H9 (cell line): ENCODE data around the gene ADGRD1. TPM values are rescaled to one million over a fixed set of nuclear protein-coding genes. Genes with fewer than 3 reads are reported as not detected.

Experiments used
- DNase-seq: peaks from one replicate; pipeline ENCODE4 v3.0.0-alpha.2; 2017
- H2AFZ ChIP-seq: one replicate; pipeline ENCODE4 v1.6.1; 2013; ENCODE audit warnings: mild to moderate bottlenecking, low read length, control low read depth, moderate library complexity
- H2AK5ac ChIP-seq: 2 replicates; pipeline ENCODE4 v1.6.1; 2013; ENCODE audit warnings: low read length, control low read depth, mixed read lengths; ENCODE audit not compliant: insufficient read length
- H2BK120ac ChIP-seq: one replicate; pipeline ENCODE4 v1.6.1; 2013; ENCODE audit warnings: low read depth, mild to moderate bottlenecking, low read length, control low read depth, inconsistent platforms; ENCODE audit not compliant: poor library complexity, severe bottlenecking
- H2BK12ac ChIP-seq: 2 replicates; pipeline ENCODE4 v1.6.1; 2013; ENCODE audit warnings: low read length, control low read depth, mixed read lengths, low read depth; ENCODE audit not compliant: insufficient read length
- H2BK15ac ChIP-seq: 2 replicates; pipeline ENCODE4 v1.6.1; 2013; ENCODE audit warnings: low read depth, low read length, control low read depth
- H2BK20ac ChIP-seq: one replicate; pipeline ENCODE4 v1.6.1; 2013; ENCODE audit warnings: low read depth, mild to moderate bottlenecking, low read length, control low read depth, inconsistent platforms; ENCODE audit not compliant: poor library complexity, severe bottlenecking
- H2BK5ac ChIP-seq: 2 replicates; pipeline ENCODE4 v1.6.1; 2013; ENCODE audit warnings: low read length, control low read depth, mixed read lengths; ENCODE audit not compliant: insufficient read length
- H3K14ac ChIP-seq: 2 replicates; pipeline ENCODE4 v1.6.1; 2013; ENCODE audit warnings: low read length, control low read depth; ENCODE audit not compliant: insufficient read depth
- H3K18ac ChIP-seq: 2 replicates; pipeline ENCODE4 v1.6.1; 2013; ENCODE audit warnings: low read depth, mild to moderate bottlenecking, mixed read lengths, low read length, control low read depth; ENCODE audit not compliant: insufficient read length
- H3K23ac ChIP-seq: 2 replicates; pipeline ENCODE4 v1.6.1; 2013; ENCODE audit warnings: low read length, control low read depth, mixed read lengths, low read depth; ENCODE audit not compliant: insufficient read length
- H3K23me2 ChIP-seq: 2 replicates; pipeline ENCODE4 v1.6.1; 2013; ENCODE audit warnings: low read depth, mild to moderate bottlenecking, mixed read lengths, low read length, control low read depth; ENCODE audit not compliant: insufficient read length, poor library complexity, severe bottlenecking
- H3K27ac ChIP-seq: 2 replicates; pipeline ENCODE4 v1.5.1; 2013; ENCODE audit warnings: low read length, control low read depth, mixed read lengths, low read depth; ENCODE audit not compliant: insufficient read length
- H3K27me3 ChIP-seq: 2 replicates; pipeline ENCODE4 v1.6.1; 2013; ENCODE audit warnings: low read length, control low read depth, inconsistent platforms; ENCODE audit not compliant: insufficient read depth
- H3K4ac ChIP-seq: 2 replicates; pipeline ENCODE4 v1.6.1; 2013; ENCODE audit warnings: low read depth, mild to moderate bottlenecking, control low read depth, inconsistent platforms, low read length, moderate library complexity
- H3K4me1 ChIP-seq: 2 replicates; pipeline ENCODE4 v1.6.1; 2013; ENCODE audit warnings: low read length, control low read depth, inconsistent platforms; ENCODE audit not compliant: insufficient read depth
- H3K4me2 ChIP-seq: 2 replicates; pipeline ENCODE4 v1.6.1; 2013; ENCODE audit warnings: low read length, control low read depth, mixed read lengths; ENCODE audit not compliant: insufficient read length, insufficient read depth
- H3K56ac ChIP-seq: 2 replicates; pipeline ENCODE4 v1.6.1; 2013; ENCODE audit warnings: low read depth, mild to moderate bottlenecking, mixed read lengths, low read length, control low read depth; ENCODE audit not compliant: insufficient read length
- H3K79me1 ChIP-seq: 2 replicates; pipeline ENCODE4 v1.6.1; 2013; ENCODE audit warnings: low read depth, mild to moderate bottlenecking, moderate library complexity, low read length, control low read depth, inconsistent platforms; ENCODE audit not compliant: insufficient read depth, poor library complexity, severe bottlenecking
- H3K79me2 ChIP-seq: 2 replicates; pipeline ENCODE4 v1.6.1; 2013; ENCODE audit warnings: low read length, control low read depth, inconsistent platforms; ENCODE audit not compliant: insufficient read depth
- H3K9ac ChIP-seq: 2 replicates; pipeline ENCODE4 v1.6.1; 2013; ENCODE audit warnings: low read length, control low read depth, mixed read lengths; ENCODE audit not compliant: insufficient read length; ENCODE audit errors: extremely low read depth
- H3K9me3 ChIP-seq: one replicate; pipeline ENCODE4 v1.6.1; 2013; ENCODE audit warnings: low read depth, low read length, inconsistent platforms; ENCODE audit not compliant: control insufficient read depth
- H3T11ph ChIP-seq: one replicate; pipeline ENCODE4 v1.6.1; 2013; ENCODE audit warnings: mild to moderate bottlenecking, low read length, control low read depth, inconsistent platforms
- H4K20me1 ChIP-seq: one replicate; pipeline ENCODE4 v1.6.1; 2013; ENCODE audit not compliant: control insufficient read depth, insufficient read length, insufficient read depth
- H4K5ac ChIP-seq: 2 replicates; pipeline ENCODE4 v1.6.1; 2013; ENCODE audit warnings: low read depth, mild to moderate bottlenecking, mixed read lengths, low read length, control low read depth; ENCODE audit not compliant: insufficient read length
- H4K8ac ChIP-seq: replicated peaks from 2 replicates; pipeline ENCODE4 v1.6.1; 2013; ENCODE audit warnings: low read length, control low read depth, mixed read lengths, low read depth; ENCODE audit not compliant: insufficient read length
- H4K91ac ChIP-seq: 2 replicates; pipeline ENCODE4 v1.6.1; 2013; ENCODE audit warnings: low read depth, mild to moderate bottlenecking, moderate library complexity, mixed read lengths, low read length, control low read depth; ENCODE audit not compliant: insufficient read length
- H3K27ac Mint-ChIP-seq, 3 experiments: 2 replicates in 2 of 3; 3 replicates in 1 of 3; pipeline ENCODE4 v1.8.0; 2020 to 2021; ENCODE audit warnings: mixed read lengths in 3 of 3, mild to moderate bottlenecking in 1 of 3, moderate library complexity in 1 of 3
- H3K27me3 Mint-ChIP-seq: 2 replicates; pipeline ENCODE4 v1.8.0; 2021; ENCODE audit warnings: low read depth, mild to moderate bottlenecking, moderate library complexity, mixed read lengths
- H3K36me3 Mint-ChIP-seq, 3 experiments: 2 replicates in 2 of 3; 3 replicates in 1 of 3; pipeline ENCODE4 v1.8.0; 2020 to 2021; ENCODE audit warnings: low read depth in 3 of 3, mixed read lengths in 3 of 3; ENCODE audit not compliant: insufficient read depth in 1 of 3
- H3K4me1 Mint-ChIP-seq, 2 experiments: 2 replicates each; pipeline ENCODE4 v1.8.0; 2020; ENCODE audit warnings: mixed read lengths in 2 of 2
- H3K4me3 Mint-ChIP-seq, 2 experiments: 2 replicates in 1 of 2; 3 replicates in 1 of 2; pipeline ENCODE4 v1.8.0; 2020 to 2021; ENCODE audit warnings: mild to moderate bottlenecking in 2 of 2, mixed read lengths in 2 of 2, moderate library complexity in 1 of 2
- H3K9me3 Mint-ChIP-seq, 2 experiments: 2 replicates in 1 of 2; 3 replicates in 1 of 2; pipeline ENCODE4 v1.8.0; 2020; ENCODE audit warnings: mild to moderate bottlenecking in 2 of 2, mixed read lengths in 2 of 2, moderate library complexity in 1 of 2
- WGBS: extraction: QIAGEN DNeasy Blood & Tissue Kit; methylation state at CpG from one replicate; pipeline ENCODE4 v1.1.7; 2013; ENCODE audit warnings: missing lambda C conversion rate, low lambda C conversion rate, mixed read lengths; ENCODE audit not compliant: insufficient read length; ENCODE audit errors: extremely low coverage; 5-methylcytosine and 5-hydroxymethylcytosine counted together
- total RNA-seq: library from RNA; stranded (reverse); gene quantifications from 2 replicates; pipeline ENCODE4 v1.2.1, GENCODE V29; 2021
- TF ChIP-seq, protein P1 (sequence below): fragments of 200-600 bp; sonication (generic); conservative IDR thresholded peaks from 3 replicates; pipeline ENCODE4 v1.8.0; 2021; ENCODE audit warnings: antibody characterized with exemption, mild to moderate bottlenecking

ADGRD1 gene
- total RNA-seq, 1 experiment from 2014 or later, result 0.52 TPM

DNA sequence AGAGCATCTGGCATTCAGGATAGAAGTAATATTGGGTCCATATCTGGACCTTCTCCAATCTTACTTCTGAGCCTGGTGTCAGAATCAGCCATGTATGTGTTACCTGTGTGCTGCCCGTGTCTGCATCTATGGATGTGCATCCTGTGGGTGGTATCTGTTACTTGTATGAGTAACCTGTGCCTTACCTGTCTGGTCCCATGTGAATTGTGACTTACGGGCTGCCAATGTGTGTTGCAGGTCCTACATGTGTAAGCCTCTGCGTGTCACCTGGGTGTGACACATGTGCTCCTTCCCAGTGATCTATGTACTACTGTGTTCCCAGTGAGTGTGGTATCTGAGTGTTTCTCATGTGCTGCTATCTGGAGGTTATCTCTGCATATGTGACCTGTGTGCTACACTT lies 208.4 kb downstream of the ADGRD1 start:
- Mint-ChIP-seq H3K4me3 (no peak overlapping the region), H3K27me3 (peaks cover 14% of the 10 kb centered on the region), H3K9me3 (no peaks in the 10 kb centered on the region), H3K27ac (no peak overlapping the region), H3K4me1 (peaks cover 0 to 3% of the 10 kb centered on the region in 2 experiments; a peak in 1 of 4 replicates), H3K36me3 (no peaks in the 10 kb centered on the region)
- no peak overlapping the region for H4K8ac ChIP-seq
- no peak overlapping the region for H3K23ac ChIP-seq
- no peak overlapping the region for H2BK5ac ChIP-seq
- WGBS, result no CpG with 5 or more reads among the region's 3 CpGs
- H2BK12ac ChIP-seq, result no peak overlapping the region
- TF ChIP-seq, protein P1, sequence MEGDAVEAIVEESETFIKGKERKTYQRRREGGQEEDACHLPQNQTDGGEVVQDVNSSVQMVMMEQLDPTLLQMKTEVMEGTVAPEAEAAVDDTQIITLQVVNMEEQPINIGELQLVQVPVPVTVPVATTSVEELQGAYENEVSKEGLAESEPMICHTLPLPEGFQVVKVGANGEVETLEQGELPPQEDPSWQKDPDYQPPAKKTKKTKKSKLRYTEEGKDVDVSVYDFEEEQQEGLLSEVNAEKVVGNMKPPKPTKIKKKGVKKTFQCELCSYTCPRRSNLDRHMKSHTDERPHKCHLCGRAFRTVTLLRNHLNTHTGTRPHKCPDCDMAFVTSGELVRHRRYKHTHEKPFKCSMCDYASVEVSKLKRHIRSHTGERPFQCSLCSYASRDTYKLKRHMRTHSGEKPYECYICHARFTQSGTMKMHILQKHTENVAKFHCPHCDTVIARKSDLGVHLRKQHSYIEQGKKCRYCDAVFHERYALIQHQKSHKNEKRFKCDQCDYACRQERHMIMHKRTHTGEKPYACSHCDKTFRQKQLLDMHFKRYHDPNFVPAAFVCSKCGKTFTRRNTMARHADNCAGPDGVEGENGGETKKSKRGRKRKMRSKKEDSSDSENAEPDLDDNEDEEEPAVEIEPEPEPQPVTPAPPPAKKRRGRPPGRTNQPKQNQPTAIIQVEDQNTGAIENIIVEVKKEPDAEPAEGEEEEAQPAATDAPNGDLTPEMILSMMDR, result no peak
- no peaks in the 10 kb centered on the region for H3K9me3 ChIP-seq
- H2AK5ac ChIP-seq, result no peak overlapping the region
- no peaks in the 10 kb centered on the region for H3K79me2 ChIP-seq
- no peak overlapping the region for H2BK20ac ChIP-seq
- H4K5ac ChIP-seq, result no peak overlapping the region
- no peaks in the 10 kb centered on the region for H3K79me1 ChIP-seq
- H3K23me2 ChIP-seq, result no peaks in the 10 kb centered on the region
- H4K20me1 ChIP-seq, result no peaks in the 10 kb centered on the region
- H3K56ac ChIP-seq, result no peak overlapping the region
- no peak overlapping the region for H3T11ph ChIP-seq
- no peak overlapping the region for H3K4me2 ChIP-seq
- H3K4me1 ChIP-seq, result no peaks in the 10 kb centered on the region
- H3K4ac ChIP-seq, result no peak overlapping the region
- DNase-seq, result no peak
- H3K27me3 ChIP-seq, result no peaks in the 10 kb centered on the region
- no peak overlapping the region for H3K9ac ChIP-seq
- no peak overlapping the region for H2BK15ac ChIP-seq
- H3K14ac ChIP-seq, result no peak overlapping the region
- no peak overlapping the region for H4K91ac ChIP-seq
- no peak overlapping the region for H3K18ac ChIP-seq
- no peak overlapping the region for H3K27ac ChIP-seq
- H2AFZ ChIP-seq, result no peak overlapping the region
- H2BK120ac ChIP-seq, result no peak overlapping the region
